Kidney glomerular epithelial cell (primary cell): Measurements from ENCODE around the gene BAZ1B.
"Not testable (repeated sequence)": the region's sequence is repeated elsewhere in the genome, so short reads cannot be mapped to it uniquely, and the experiment has no call there.

Experiments
- DNase-seq: peaks from one replicate; lab custom pipeline; 2025; lab: John Stamatoyannopoulos, UW

Gene BAZ1B

GRCh38 chr7:73541722-73542121 lies 19.6 kb upstream of the BAZ1B start:
- DNase-seq, result no peak

- no peak for DNase-seq
Observed at GRCh38 chr7:73539709-73540108, 17.6 kb upstream of the BAZ1B start.

- DNase-seq, result not testable (repeated sequence)
Observed at GRCh38 chr7:73538510-73538909, 16.4 kb upstream of the BAZ1B start.

- no peak for DNase-seq
Observed at GRCh38 chr7:73537051-73537450, 15.0 kb upstream of the BAZ1B start.

GRCh38 chr7:73536479-73536878 lies 14.4 kb upstream of the BAZ1B start:
- no peak for DNase-seq

- not testable (repeated sequence) for DNase-seq
Observed at GRCh38 chr7:73535918-73536317, 13.8 kb upstream of the BAZ1B start.

- DNase-seq, result no peak
Observed at GRCh38 chr7:73533742-73534141, 11.6 kb upstream of the BAZ1B start.

GRCh38 chr7:73532224-73532623 lies 10.1 kb upstream of the BAZ1B start:
- DNase-seq, result no peak

GRCh38 chr7:73530800-73531199 lies 8.7 kb upstream of the BAZ1B start:
- no peak for DNase-seq

- no peak for DNase-seq
Observed at GRCh38 chr7:73526896-73527821, 5.1 kb upstream of the BAZ1B start.

- not testable (repeated sequence) for DNase-seq
Observed at GRCh38 chr7:73526158-73526494, 4.0 kb upstream of the BAZ1B start.

GRCh38 chr7:73521636-73522104 lies 423 bp downstream of the BAZ1B start:
- no peak for DNase-seq

- DNase-seq, result peak; percentile 28
Observed at GRCh38 chr7:73520673-73521635, 1.1 kb downstream of the BAZ1B start.

GRCh38 chr7:73519867-73520672 lies 2.0 kb downstream of the BAZ1B start:
- DNase-seq, result no peak

- no peak for DNase-seq
Observed at GRCh38 chr7:73518470-73518869, 3.6 kb downstream of the BAZ1B start.

GRCh38 chr7:73517241-73517995 lies 4.7 kb downstream of the BAZ1B start:
- no peak for DNase-seq

GRCh38 chr7:73515178-73515577 lies 6.9 kb downstream of the BAZ1B start:
- DNase-seq, result no peak

- DNase-seq, result peak; percentile 89
Observed at GRCh38 chr7:73512018-73512780, 9.9 kb downstream of the BAZ1B start.

GRCh38 chr7:73509463-73509862 lies 12.6 kb downstream of the BAZ1B start:
- peak; percentile 81 for DNase-seq

- no peak for DNase-seq
Observed at GRCh38 chr7:73507556-73507955, 14.5 kb downstream of the BAZ1B start.
